ENCODE data around the gene SECISBP2. TPM values are rescaled to one million over a fixed set of nuclear protein-coding genes. Genes with fewer than 3 reads are reported as not detected.
"Not testable (repeated sequence)": the region's sequence is repeated elsewhere in the genome, so short reads cannot be mapped to it uniquely, and the experiment has no call there.

The SECISBP2 gene
- total RNA-seq, 1 donor from 2014 or later, result 27.8 TPM

GRCh38 chr9:89293014-89293413 is 25.3 kb upstream of the SECISBP2 start:
- no peak overlapping the region for H3K27ac ChIP-seq
- TF ChIP-seq CTCF (IDR thresholded peaks at IDR 0.05), result no peak
- no peak overlapping the region for H3K4me3 ChIP-seq
- intact Hi-C loops (cut with DNase I), result no loop called here
- H3K9me3 ChIP-seq, result no peaks in the 10 kb centered on the region
- DNase-seq (ENCODE audit: low spot score in 2 of 2), result no peak
- H3K4me1 ChIP-seq, result no peaks in the 10 kb centered on the region
- H3K27me3 ChIP-seq, result no peaks in the 10 kb centered on the region
- H3K36me3 ChIP-seq, result no peaks in the 10 kb centered on the region

GRCh38 chr9:89295400-89295799 is 22.9 kb upstream of the SECISBP2 start:
- TF ChIP-seq CTCF (IDR thresholded peaks at IDR 0.05), result no peak
- no peak for DNase-seq (ENCODE audit: low spot score in 2 of 2)
- no peaks in the 10 kb centered on the region for H3K4me1 ChIP-seq
- no peaks in the 10 kb centered on the region for H3K36me3 ChIP-seq
- no peaks in the 10 kb centered on the region for H3K9me3 ChIP-seq
- intact Hi-C loops (cut with DNase I), result no loop called here
- H3K4me3 ChIP-seq, result no peak overlapping the region
- no peaks in the 10 kb centered on the region for H3K27me3 ChIP-seq
- H3K27ac ChIP-seq, result no peak overlapping the region

- H3K9me3 ChIP-seq; H3K27me3 ChIP-seq; H3K4me1 ChIP-seq; intact Hi-C loops (cut with DNase I); H3K4me3 ChIP-seq; H3K27ac ChIP-seq; DNase-seq (ENCODE audit: low spot score in 2 of 2); H3K36me3 ChIP-seq: not testable (repeated sequence)
These were observed 16.3 kb upstream of the SECISBP2 start for GRCh38 chr9:89301996-89302395.

GRCh38 chr9:89304020-89304833 is 14.1 kb upstream of the SECISBP2 start:
- Histone ChIP-seq H3K27ac (no peak overlapping the region), H3K9me3 (no peaks in the 10 kb centered on the region), H3K27me3 (no peaks in the 10 kb centered on the region), H3K4me3 (no peak overlapping the region), H3K4me1 (no peaks in the 10 kb centered on the region), H3K36me3 (no peaks in the 10 kb centered on the region)
- intact Hi-C loops (cut with DNase I), result no loop called here
- no peak for DNase-seq (ENCODE audit: low spot score in 2 of 2)
- TF ChIP-seq CTCF (IDR thresholded peaks at IDR 0.05), result no peak

- Histone ChIP-seq H3K9me3 (no peaks in the 10 kb centered on the region), H3K4me1 (peaks cover 0 to 5% of the 10 kb centered on the region in 2 donors), H3K27ac (no peak overlapping the region), H3K4me3 (no peak overlapping the region), H3K36me3 (no peaks in the 10 kb centered on the region), H3K27me3 (no peaks in the 10 kb centered on the region)
- intact Hi-C loops (cut with DNase I), result no loop called here
- no peak for DNase-seq (ENCODE audit: low spot score in 2 of 2)
- no peak for TF ChIP-seq CTCF (IDR thresholded peaks at IDR 0.05)
These were observed 13.5 kb upstream of the SECISBP2 start for GRCh38 chr9:89304834-89305188.

GRCh38 chr9:89305868-89306267 is 12.4 kb upstream of the SECISBP2 start:
- H3K4me3 ChIP-seq, result no peak overlapping the region
- TF ChIP-seq CTCF (IDR thresholded peaks at IDR 0.05), result no peak
- H3K27ac ChIP-seq, result no peak overlapping the region
- H3K4me1 ChIP-seq, result peaks cover 0 to 5% of the 10 kb centered on the region in 2 donors
- no peaks in the 10 kb centered on the region for H3K27me3 ChIP-seq
- intact Hi-C loops (cut with DNase I), result no loop called here
- H3K36me3 ChIP-seq, result no peaks in the 10 kb centered on the region
- no peak for DNase-seq (ENCODE audit: low spot score in 2 of 2)
- no peaks in the 10 kb centered on the region for H3K9me3 ChIP-seq
